Caco-2 (cell line): ENCODE results near the gene GRM3. TPM values are rescaled to one million over a fixed set of nuclear protein-coding genes. Genes with fewer than 3 reads are reported as not detected.

Source experiments
- BruUV-seq: library from RNA; stranded (reverse); fragments of 400-500 nt; replicated peaks from 2 replicates; lab custom pipeline; 2021; lab: Mats Ljungman, UMichigan
- CTCF ChIA-PET: fragments of 300-600 bp; sonication (Branson Sonifier 250); formaldehyde crosslinking; loops from one replicate; lab custom pipeline; 2022; ENCODE audit warnings: antibody characterized with exemption; lab: Charles Lee
- POLR2A ChIA-PET: fragments of 300-600 bp; sonication (Branson Sonifier 250); formaldehyde crosslinking; loops from one replicate; lab custom pipeline; 2022; ENCODE audit warnings: antibody characterized with exemption; lab: Charles Lee
- DNase-seq, 2 experiments: peaks; one replicate each; pipeline versions ENCODE4 v3.0.0 to v3.0.0-alpha.2; 2020 to 2022
- H3K27me3 ChIP-seq: replicated peaks from 2 replicates; pipeline ENCODE4 v1.6.0; 2011; ENCODE audit warnings: low read length; ENCODE audit not compliant: control insufficient read depth, insufficient read depth
- H3K36me3 ChIP-seq: 2 replicates; pipeline ENCODE4 v1.5.1; 2011; ENCODE audit warnings: low read length; ENCODE audit not compliant: control insufficient read depth, insufficient read depth
- H3K4me1 ChIP-seq: fragments of 250-450 bp; sonication (Bioruptor Pico); 2 replicates; pipeline ENCODE4 v1.5.1; 2020; ENCODE audit warnings: mild to moderate bottlenecking
- H3K4me3 ChIP-seq: 2 replicates; pipeline ENCODE4 v1.5.1; 2011; ENCODE audit warnings: low read depth, mild to moderate bottlenecking, control low read depth, low read length
- H3K9me3 ChIP-seq: fragments of 250-450 bp; sonication (Bioruptor Pico); 2 replicates; pipeline ENCODE4 v1.5.1; 2020; ENCODE audit warnings: mild to moderate bottlenecking, moderate library complexity
- H3K27ac Mint-ChIP-seq: one replicate; pipeline ENCODE4 v1.8.0; 2022; ENCODE audit warnings: mixed read lengths; ENCODE audit not compliant: unreplicated experiment
- H3K27me3 Mint-ChIP-seq: one replicate; pipeline ENCODE4 v1.8.0; 2022; ENCODE audit warnings: mixed read lengths; ENCODE audit not compliant: insufficient read depth, unreplicated experiment
- H3K36me3 Mint-ChIP-seq: one replicate; pipeline ENCODE4 v1.8.0; 2022; ENCODE audit warnings: mild to moderate bottlenecking, mixed read lengths; ENCODE audit not compliant: insufficient read depth, unreplicated experiment
- H3K4me1 Mint-ChIP-seq: one replicate; pipeline ENCODE4 v1.8.0; 2022; ENCODE audit warnings: low read depth, mixed read lengths; ENCODE audit not compliant: unreplicated experiment
- H3K4me3 Mint-ChIP-seq: one replicate; pipeline ENCODE4 v1.8.0; 2022; ENCODE audit warnings: mild to moderate bottlenecking, moderate library complexity, mixed read lengths; ENCODE audit not compliant: unreplicated experiment
- H3K9me3 Mint-ChIP-seq: one replicate; pipeline ENCODE4 v1.8.0; 2022; ENCODE audit warnings: mixed read lengths; ENCODE audit not compliant: unreplicated experiment
- CTCF ChIP-seq, 2 experiments: fragments of 200-600 bp in 1 of 2; IDR thresholded peaks; 1 replicate in 1 of 2; 2 replicates in 1 of 2; pipeline versions ENCODE4 v1.5.1 to v1.8.0; 2011 to 2022; ENCODE audit warnings: antibody characterized with exemption in 1 of 2, control low read depth in 1 of 2, inconsistent platforms in 1 of 2, low read depth in 1 of 2, low read length in 1 of 2, mild to moderate bottlenecking in 1 of 2, moderate library complexity in 1 of 2; ENCODE audit not compliant: insufficient read depth in 1 of 2, severe bottlenecking in 1 of 2, unreplicated experiment in 1 of 2
- intact Hi-C: fragments of 100-400 bp; cut with micrococcal nuclease; formaldehyde crosslinking; loops from one replicate; pipeline ENCODE4 v1.10.0; 2022; ENCODE audit not compliant: unreplicated experiment
- total RNA-seq: library from RNA; stranded (reverse); gene quantifications from 2 replicates; pipeline ENCODE4 v1.2.3, GENCODE V29; 2022

GRM3 gene
- total RNA-seq, 1 experiment from 2014 or later, result not detected

GRCh38 chr7:86908948-86909347, 265.2 kb downstream of the GRM3 start:
- BruUV-seq, result no TSS peak
- Histone ChIP-seq H3K4me3 (no peak overlapping the region), H3K27me3 (no peaks in the 10 kb centered on the region), H3K9me3 (no peaks in the 10 kb centered on the region), H3K36me3 (no peaks in the 10 kb centered on the region), H3K4me1 (no peaks in the 10 kb centered on the region)
- H3K4me1 Mint-ChIP-seq, result no peaks in the 10 kb centered on the region
- ChIA-PET POLR2A (no interaction called here), CTCF (no interaction called here)
- H3K4me3 Mint-ChIP-seq, result no peak overlapping the region
- DNase-seq, result peak in 1 of 2 experiments; percentile 43
- no peaks in the 10 kb centered on the region for H3K36me3 Mint-ChIP-seq
- H3K9me3 Mint-ChIP-seq, result no peaks in the 10 kb centered on the region
- peaks cover 4% of the 10 kb centered on the region for H3K27me3 Mint-ChIP-seq
- no peak overlapping the region for H3K27ac Mint-ChIP-seq
- intact Hi-C loops, result loop anchor here (5.0 kb wide), 1 partner anchor 292 kb away; no protein-coding TSS in a partner anchor
- no peak for TF ChIP-seq CTCF (IDR thresholded peaks at IDR 0.05; ENCODE audit: insufficient read depth in 1 of 2, low read depth in 1 of 2, low read length in 1 of 2, severe bottlenecking in 1 of 2, unreplicated experiment in 1 of 2)

- ChIA-PET POLR2A (no interaction called here), CTCF (no interaction called here)
- no peaks in the 10 kb centered on the region for H3K9me3 Mint-ChIP-seq
- H3K27ac Mint-ChIP-seq, result no peak overlapping the region
- no peaks in the 10 kb centered on the region for H3K36me3 Mint-ChIP-seq
- no peaks in the 10 kb centered on the region for H3K4me1 ChIP-seq
- peak in 1 of 2 experiments; percentile 9 for DNase-seq
- peak in 1 of 2 experiments; percentile 31 for TF ChIP-seq CTCF (IDR thresholded peaks at IDR 0.05; ENCODE audit: insufficient read depth in 1 of 2, low read depth in 1 of 2, low read length in 1 of 2, severe bottlenecking in 1 of 2, unreplicated experiment in 1 of 2)
- no peak overlapping the region for H3K4me3 Mint-ChIP-seq
- H3K9me3 ChIP-seq, result no peaks in the 10 kb centered on the region
- H3K4me3 ChIP-seq, result no peak overlapping the region
- peaks cover 4% of the 10 kb centered on the region for H3K27me3 Mint-ChIP-seq
- no peaks in the 10 kb centered on the region for H3K27me3 ChIP-seq
- H3K4me1 Mint-ChIP-seq, result no peaks in the 10 kb centered on the region
- intact Hi-C loops, result no loop called here
- no TSS peak for BruUV-seq
- no peaks in the 10 kb centered on the region for H3K36me3 ChIP-seq
These were observed 267.9 kb downstream of the GRM3 start for GRCh38 chr7:86911659-86912058.

- Mint-ChIP-seq H3K36me3 (no peaks in the 10 kb centered on the region), H3K4me1 (no peaks in the 10 kb centered on the region), H3K9me3 (no peaks in the 10 kb centered on the region), H3K27ac (no peak overlapping the region), H3K27me3 (peaks cover 4% of the 10 kb centered on the region), H3K4me3 (no peak overlapping the region)
- no peaks in the 10 kb centered on the region for H3K36me3 ChIP-seq
- no peak overlapping the region for H3K4me3 ChIP-seq
- intact Hi-C loops, result loop anchor here (1.0 kb wide), 1 partner anchor 324 kb away; no protein-coding TSS in a partner anchor
- no peak for DNase-seq
- no peak for TF ChIP-seq CTCF (IDR thresholded peaks at IDR 0.05; ENCODE audit: insufficient read depth in 1 of 2, low read depth in 1 of 2, low read length in 1 of 2, severe bottlenecking in 1 of 2, unreplicated experiment in 1 of 2)
- no peaks in the 10 kb centered on the region for H3K9me3 ChIP-seq
- ChIA-PET CTCF (no interaction called here), POLR2A (no interaction called here)
- H3K27me3 ChIP-seq, result no peaks in the 10 kb centered on the region
- no TSS peak for BruUV-seq
- no peaks in the 10 kb centered on the region for H3K4me1 ChIP-seq
These were observed 270.0 kb downstream of the GRM3 start for GRCh38 chr7:86913709-86914108.
